K562 (cell line): ENCODE data around the gene TMA7B. TPM values are rescaled to one million over a fixed set of nuclear protein-coding genes. Genes with fewer than 3 reads are reported as not detected.

Experiments
- ATAC-seq: fragments of 200-7000 bp; cut with Tn5 transposase; 3 replicates; pipeline ENCODE4 v1.9.1; 2020; ENCODE audit warnings: moderate library complexity
- BruUV-seq: library from RNA; stranded (reverse); fragments of 400-500 nt; replicated peaks from 2 replicates; lab custom pipeline; 2021; lab: Mats Ljungman, UMichigan
- CTCF ChIA-PET: fragments of 300-600 bp; formaldehyde crosslinking; extraction: SDS; loops from one replicate; lab custom pipeline; 2021; ENCODE audit warnings: low intra/inter-chr PET ratio; lab: Yijun Ruan, JAX
- POLR2A ChIA-PET: fragments of 300-600, 350-650 bp; sonication (Branson Sonifier 250); formaldehyde crosslinking; extraction: SDS; loops from one replicate; lab custom pipeline; 2021; ENCODE audit warnings: antibody characterized with exemption, inconsistent platforms; lab: Yijun Ruan, JAX
- DNase-seq, 4 experiments: peaks; one replicate each; pipeline versions ENCODE4 v3.0.0 to v3.0.0-alpha.2; 2011 to 2018; ENCODE audit warnings: low spot score in 3 of 4, mixed read lengths in 3 of 4; ENCODE audit errors: extremely low read depth in 1 of 4
- FAIRE-seq: peaks from 2 replicates; lab custom pipeline; 2011; peaks lifted over from hg19 to GRCh38; lab: Jason Lieb, UNC
- H2AFZ ChIP-seq: 2 replicates; pipeline ENCODE4 v1.6.0; 2011; ENCODE audit warnings: low read depth, low read length, control low read depth, inconsistent platforms
- H3K27ac ChIP-seq: fragments of 200-600 bp; 3 replicates; pipeline ENCODE4 v1.8.0; 2011; ENCODE audit warnings: low read depth, mild to moderate bottlenecking, control low read depth, inconsistent platforms, low read length, moderate library complexity, mixed read lengths; ENCODE audit errors: extremely low read depth
- H3K27me3 ChIP-seq, 2 experiments: fragments of 300-600 bp in 1 of 2; 2 replicates in 1 of 2; 3 replicates in 1 of 2; pipeline versions ENCODE4 v1.6.0 to v1.8.0; 2011; ENCODE audit warnings: inconsistent platforms in 2 of 2, low read length in 2 of 2, mild to moderate bottlenecking in 1 of 2, mixed read lengths in 1 of 2, moderate library complexity in 1 of 2; ENCODE audit not compliant: control insufficient read depth in 2 of 2, insufficient read depth in 2 of 2
- H3K36me3 ChIP-seq: fragments of 300-600 bp; 3 replicates; pipeline ENCODE4 v1.8.0; 2011; ENCODE audit warnings: mild to moderate bottlenecking, low read length, inconsistent platforms; ENCODE audit not compliant: control insufficient read depth, insufficient read depth
- H3K4me1 ChIP-seq, 2 experiments: fragments of 200-600 bp in 1 of 2; replicated peaks in 1 of 2; 2 replicates in 1 of 2; 3 replicates in 1 of 2; pipeline versions ENCODE4 v1.5.1 to v1.8.0; 2011; ENCODE audit warnings: inconsistent platforms in 2 of 2, low read length in 2 of 2, mild to moderate bottlenecking in 1 of 2, mixed read lengths in 1 of 2, moderate library complexity in 1 of 2; ENCODE audit not compliant: control insufficient read depth in 2 of 2, insufficient read depth in 2 of 2
- H3K4me2 ChIP-seq: 2 replicates; pipeline ENCODE4 v1.6.1; 2011; ENCODE audit warnings: low read length, control low read depth, inconsistent platforms, mixed read lengths; ENCODE audit not compliant: insufficient read depth
- H3K4me3 ChIP-seq: fragments of 200-600 bp; sonication (generic), shearing (Covaris generic); 2 replicates; pipeline ENCODE4 v1.5.1; 2016; ENCODE audit warnings: control low read depth, inconsistent platforms
- H3K79me2 ChIP-seq: fragments of 200-600 bp; 3 replicates; pipeline ENCODE4 v1.8.0; 2011; ENCODE audit warnings: low read length, inconsistent platforms; ENCODE audit not compliant: control insufficient read depth, insufficient read depth
- H3K9ac ChIP-seq, 2 experiments: 2 replicates each; pipeline versions ENCODE4 v1.6.0 to v1.6.1; 2011; ENCODE audit warnings: low read depth in 2 of 2, low read length in 2 of 2, control low read depth in 1 of 2, inconsistent platforms in 1 of 2, mild to moderate bottlenecking in 1 of 2, mixed read lengths in 1 of 2; ENCODE audit not compliant: insufficient read depth in 1 of 2
- H3K9me1 ChIP-seq: one replicate; pipeline ENCODE4 v1.6.0; 2011; ENCODE audit warnings: inconsistent platforms, mild to moderate bottlenecking, low read length, moderate library complexity; ENCODE audit not compliant: control insufficient read depth, insufficient read depth
- H3K9me3 ChIP-seq: replicated peaks from 2 replicates; pipeline ENCODE4 v1.5.1; 2011; ENCODE audit warnings: low read depth, low read length, inconsistent platforms; ENCODE audit not compliant: control insufficient read depth, insufficient read depth
- H4K20me1 ChIP-seq: replicated peaks from 2 replicates; pipeline ENCODE4 v1.6.1; 2011; ENCODE audit warnings: low read length, inconsistent platforms, mixed read lengths; ENCODE audit not compliant: control insufficient read depth, insufficient read depth
- ELF1 ChIP-seq: fragments of 200-800 bp; sonication (Bioruptor generic); IDR thresholded peaks from 2 replicates; pipeline ENCODE4 v1.6.1; 2016; ENCODE audit warnings: missing genetic modification characterization, missing compliant biosample characterization
- EP300 ChIP-seq: IDR thresholded peaks from 2 replicates; pipeline ENCODE4 v1.6.1; 2012; ENCODE audit warnings: low read length, improper control_type of control experiment
- EP400 ChIP-seq: fragments of 450-650 bp; IDR thresholded peaks from 2 replicates; pipeline ENCODE4 v1.6.1; 2017; ENCODE audit warnings: antibody characterized with exemption, mild to moderate bottlenecking, moderate library complexity
- EWSR1 ChIP-seq: fragments of 450-650 bp; IDR thresholded peaks from 2 replicates; pipeline ENCODE4 v1.6.1; 2018; ENCODE audit warnings: borderline replicate concordance, mild to moderate bottlenecking, low read depth, moderate library complexity; ENCODE audit not compliant: partially characterized antibody
- HMBOX1 ChIP-seq: sonication (generic); IDR thresholded peaks from 2 replicates; pipeline ENCODE4 v1.6.1; 2016
- MLX ChIP-seq, 2 experiments: fragments of 450-650 bp in 1 of 2; sonication (generic) in 1 of 2; formaldehyde crosslinking; conservative IDR thresholded peaks; 2 replicates each; pipeline versions ENCODE4 v1.4.0 to v1.8.1; 2020 to 2022; ENCODE audit warnings: mild to moderate bottlenecking in 1 of 2, missing genetic modification reagents in 1 of 2
- MTF1 ChIP-seq: fragments of 250-450 bp; sonication (Bioruptor Pico); IDR thresholded peaks from 2 replicates; pipeline ENCODE4 v1.9.0; 2021; ENCODE audit warnings: moderate library complexity, mild to moderate bottlenecking, inconsistent platforms, borderline replicate concordance
- NCOA6 ChIP-seq: fragments of 450-650 bp; IDR thresholded peaks from 2 replicates; pipeline ENCODE4 v1.6.1; 2017; ENCODE audit warnings: mild to moderate bottlenecking
- NFYB ChIP-seq: IDR thresholded peaks from 2 replicates; pipeline ENCODE4 v1.6.1; 2011; ENCODE audit warnings: mild to moderate bottlenecking, moderate library complexity; ENCODE audit not compliant: insufficient read length; ENCODE audit errors: extremely low read depth
- NR4A1 ChIP-seq, 2 experiments: fragments of 250-450 bp in 1 of 2; fragments of 450-650 bp in 1 of 2; sonication (Bioruptor Pico) in 1 of 2; IDR thresholded peaks; 2 replicates each; pipeline versions ENCODE4 v1.4.0 to v1.6.1; 2016 to 2020; ENCODE audit warnings: mild to moderate bottlenecking in 2 of 2, missing compliant biosample characterization in 1 of 2, missing genetic modification characterization in 1 of 2, moderate library complexity in 1 of 2
- RAD21 ChIP-seq, 2 experiments: fragments of 250-450 bp in 1 of 2; fragments of 450-650 bp in 1 of 2; sonication (Bioruptor Pico) in 1 of 2; formaldehyde crosslinking in 1 of 2; IDR thresholded peaks in 1 of 2; conservative IDR thresholded peaks in 1 of 2; 2 replicates each; pipeline versions ENCODE4 v1.4.0 to v1.8.0; 2020 to 2022; ENCODE audit warnings: mild to moderate bottlenecking in 2 of 2, moderate library complexity in 1 of 2
- TGIF2 ChIP-seq: sonication (generic); formaldehyde crosslinking; IDR thresholded peaks from 2 replicates; pipeline ENCODE4 v1.8.1; 2022; ENCODE audit warnings: mild to moderate bottlenecking, missing genetic modification reagents, moderate library complexity
- YY1 ChIP-seq, 3 experiments: IDR thresholded peaks; 2 replicates each; pipeline ENCODE4 v1.6.1; 2011; ENCODE audit warnings: low read length in 2 of 3, mild to moderate bottlenecking in 2 of 3, moderate library complexity in 2 of 3, borderline replicate concordance in 1 of 3, control low read depth in 1 of 3, low read depth in 1 of 3; ENCODE audit not compliant: insufficient read depth in 3 of 3, insufficient replicate concordance in 2 of 3, control insufficient read depth in 1 of 3, insufficient read length in 1 of 3; ENCODE audit errors: extremely low read depth in 1 of 3
- ZBTB2 ChIP-seq: fragments of 450-650 bp; IDR thresholded peaks from 2 replicates; pipeline ENCODE4 v1.6.1; 2016; ENCODE audit warnings: antibody characterized with exemption
- WGBS: fragments of 100-300 bp; shearing (Covaris generic); methylation state at CpG from one replicate; pipeline ENCODE4 v1.1.6; 2016; ENCODE audit warnings: low coverage, mixed read lengths; ENCODE audit not compliant: insufficient coverage; ENCODE audit errors: missing lambda C conversion rate; 5-methylcytosine and 5-hydroxymethylcytosine counted together
- in situ Hi-C: fragments of 300-500 bp; cut with MboI; formaldehyde crosslinking; loops from 4 replicates; pipeline ENCODE4 v1.15.0; 2018; ENCODE audit warnings: inconsistent platforms, mixed read lengths
- intact Hi-C: fragments of 100-400 bp; cut with micrococcal nuclease; formaldehyde crosslinking; loops from 2 replicates; pipeline ENCODE4 v1.14.2; 2022
- polyA plus RNA-seq, 8 experiments: library from polyadenylated mRNA; depleted of rRNA in 4 of 8; stranded (reverse) in 5 of 8; unstranded in 3 of 8; fragments of >200 nt; fragmentation: Nextera tagmentation in 2 of 8; fragmentation: Illumina TruSeq in 1 of 8; extraction: Ambion mirVana in 2 of 8; extraction: Trizol in 1 of 8; gene quantifications; 2 replicates each; pipeline versions ENCODE4 v1.2.1 to v1.2.3, GENCODE V29; 2011 to 2014; ENCODE audit warnings: inconsistent platforms in 1 of 8, missing spikeins in 1 of 8
- total RNA-seq, 7 experiments: library from RNA; depleted of rRNA in 6 of 7; stranded (reverse); fragments of >200 nt in 6 of 7; fragmentation: Illumina TruSeq in 2 of 7; extraction: Trizol in 2 of 7; gene quantifications; 2 replicates each; pipeline versions ENCODE4 v1.2.1 to v1.2.3, GENCODE V29; 2011 to 2021; ENCODE audit warnings: low replicate concordance in 1 of 7
- TF ChIP-seq, protein P1 (sequence below): fragments of 450-650 bp; IDR thresholded peaks from 2 replicates; pipeline ENCODE4 v1.6.1; 2018; ENCODE audit warnings: mild to moderate bottlenecking, low read depth; ENCODE audit not compliant: partially characterized antibody

The TMA7B gene
- total and polyA plus RNA-seq, 9 of the 15 experiments (the other 6 are each of a cell fraction or from before 2014, with no cell fraction given), result 5.6 to 14.2 (median 11.8) TPM

- peak overlapping the region; percentile 51 for H3K4me2 ChIP-seq
- peaks cover 11 to 44% of the 10 kb centered on the region in 2 experiments; a peak in 4 of 5 replicates for H3K4me1 ChIP-seq
- no peaks in the 10 kb centered on the region for H3K27me3 ChIP-seq
- FAIRE-seq (no peak), ATAC-seq (peak; percentile 92), DNase-seq (peak in 3 of 4 experiments; percentile 31 to 68 (median 46))
- ChIA-PET POLR2A (interaction anchor here (0.8 to 3.0 kb wide), 3 partner anchors 11 to 273 kb away, joined by 3 to 13 read pairs (median 4); no protein-coding TSS in a partner anchor), CTCF (no interaction called here)
- no peaks in the 10 kb centered on the region for H3K36me3 ChIP-seq
- H3K4me3 ChIP-seq, result no peak overlapping the region
- H2AFZ ChIP-seq, result peak overlapping the region; percentile 81
- peak overlapping the region; percentile 36; the same call in 2 of the 3 replicates for H3K27ac ChIP-seq
- in situ Hi-C loops (no loop called here), intact Hi-C loops (loop anchor here (10.0 kb wide), 1 partner anchor 73 kb away; no protein-coding TSS in a partner anchor)
- BruUV-seq, result no TSS peak
- H4K20me1 ChIP-seq, result no peaks in the 10 kb centered on the region
- no peaks in the 10 kb centered on the region; the same call in 1 of the 2 replicates for H3K9me3 ChIP-seq
- no peaks in the 10 kb centered on the region for H3K9me1 ChIP-seq
- 14% methylated on average over 6 of the region's 7 CpGs for WGBS
- peaks cover 16% of the 10 kb centered on the region; the same call in 2 of the 3 replicates for H3K79me2 ChIP-seq
- H3K9ac ChIP-seq, result peak overlapping the region in 1 of 2 experiments; percentile 13; a peak in 1 of 4 replicates
- no peak for TF ChIP-seq NFYB
- 0 out of 2 replicates have a peak, but pooled peaks have one; percentile 34 for TF ChIP-seq ELF1
- TF ChIP-seq MLX (CRISPR knock-in tag; conservative IDR thresholded peaks at IDR 0.05), result no peak
- TF ChIP-seq RAD21 (CRISPR knock-in tag; conservative IDR thresholded peaks at IDR 0.05 in 1 of 2, IDR thresholded peaks at IDR 0.05 in 1 of 2), result peak in 1 of 2 experiments; percentile 60; a peak in 2 of 4 replicates
- 0 out of 2 replicates have a peak, but pooled peaks have one; percentile 14 for TF ChIP-seq EP400
- TF ChIP-seq, protein P1, sequence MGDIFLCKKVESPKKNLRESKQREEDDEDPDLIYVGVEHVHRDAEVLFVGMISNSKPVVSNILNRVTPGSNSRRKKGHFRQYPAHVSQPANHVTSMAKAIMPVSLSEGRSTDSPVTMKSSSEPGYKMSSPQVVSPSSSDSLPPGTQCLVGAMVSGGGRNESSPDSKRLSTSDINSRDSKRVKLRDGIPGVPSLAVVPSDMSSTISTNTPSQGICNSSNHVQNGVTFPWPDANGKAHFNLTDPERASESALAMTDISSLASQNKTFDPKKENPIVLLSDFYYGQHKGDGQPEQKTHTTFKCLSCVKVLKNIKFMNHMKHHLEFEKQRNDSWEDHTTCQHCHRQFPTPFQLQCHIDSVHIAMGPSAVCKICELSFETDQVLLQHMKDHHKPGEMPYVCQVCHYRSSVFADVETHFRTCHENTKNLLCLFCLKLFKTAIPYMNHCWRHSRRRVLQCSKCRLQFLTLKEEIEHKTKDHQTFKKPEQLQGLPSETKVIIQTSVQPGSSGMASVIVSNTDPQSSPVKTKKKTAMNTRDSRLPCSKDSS, result no peak
- TF ChIP-seq NR4A1 (CRISPR knock-in tag; IDR thresholded peaks at IDR 0.05), result no peak
- TF ChIP-seq NR4A1 (tag; IDR thresholded peaks at IDR 0.05), result 0 out of 2 replicates have a peak, but pooled peaks have one; percentile 57
- 0 out of 2 replicates have a peak, but pooled peaks have one; percentile 12 for TF ChIP-seq EP300
- 0 out of 2 replicates have a peak, but pooled peaks have one; percentile 21 for TF ChIP-seq ZBTB2
- no peak for TF ChIP-seq NCOA6
- no peak for TF ChIP-seq EWSR1
- TF ChIP-seq HMBOX1, result 0 out of 2 replicates have a peak, but pooled peaks have one; percentile 44
- TF ChIP-seq YY1 (IDR thresholded peaks at IDR 0.05; ENCODE audit: borderline replicate concordance in 1 of 3, control insufficient read depth in 1 of 3, extremely low read depth in 1 of 3, insufficient read depth in 3 of 3, insufficient read length in 1 of 3, insufficient replicate concordance in 2 of 3, low read depth in 1 of 3, low read length in 2 of 3), result no peak
- no peak for TF ChIP-seq MTF1
- no peak for TF ChIP-seq TGIF2
Measured at GRCh38 chr22:39927544-39927943, 32.7 kb upstream of the TMA7B start.
